ENCODE measurements around the gene GOLGA6D.
"Not testable (repeated sequence)": the region's sequence is repeated elsewhere in the genome, so short reads cannot be mapped to it uniquely, and the experiment has no call there.

GOLGA6D gene

GRCh38 chr15:75278497-75278896 lies 4.1 kb upstream of the GOLGA6D start:
- not testable (repeated sequence) for DNase-seq (ENCODE audit: low spot score)

- DNase-seq (ENCODE audit: low spot score) = not testable (repeated sequence)
These were observed 1.5 kb downstream of the GOLGA6D start for GRCh38 chr15:75284152-75284551.

DNA sequence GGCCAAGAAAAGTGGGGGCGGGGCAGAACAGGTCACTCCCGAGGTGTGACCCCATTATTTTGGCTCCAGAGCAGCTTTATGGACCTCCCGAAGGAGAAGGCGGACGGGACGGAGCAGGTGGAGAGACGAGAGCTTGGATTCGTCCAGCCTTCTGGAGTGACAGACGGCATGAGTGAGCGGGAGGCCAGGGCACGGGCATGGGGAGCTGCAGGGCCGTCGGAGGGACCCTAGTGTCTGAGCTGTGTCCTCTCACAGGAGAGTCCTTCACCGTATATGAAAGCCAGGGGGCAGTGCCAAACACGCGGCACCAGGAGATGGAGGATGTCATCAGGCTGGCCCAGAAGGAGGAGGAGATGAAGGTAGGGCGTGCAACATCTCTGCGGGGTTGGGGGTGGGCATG lies 11.0 kb downstream of the GOLGA6D start:
- DNase-seq (ENCODE audit: low spot score) = not testable (repeated sequence)

- not testable (repeated sequence) for DNase-seq (ENCODE audit: low spot score)
These were observed 16.1 kb downstream of the GOLGA6D start for GRCh38 chr15:75298541-75299310.

DNA sequence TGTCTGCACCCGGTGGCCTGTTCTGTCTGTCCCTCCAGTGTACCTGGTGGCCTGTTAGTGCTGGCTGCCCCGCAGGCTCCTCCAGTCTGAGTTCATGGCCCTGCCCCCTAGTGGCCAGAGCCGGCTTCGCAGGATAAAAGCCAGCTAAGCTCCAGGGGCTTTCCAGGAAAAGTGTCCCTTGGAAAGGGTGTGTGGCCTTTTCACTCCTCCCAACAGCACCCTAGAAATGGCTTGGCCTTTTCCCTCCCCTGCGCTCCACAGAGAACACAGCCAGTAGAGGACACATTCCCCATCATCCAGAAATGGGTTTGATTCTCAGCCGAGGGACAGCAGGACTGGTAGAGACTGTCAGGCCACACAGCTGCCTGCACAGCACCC lies 16.7 kb downstream of the GOLGA6D start:
- DNase-seq (ENCODE audit: low spot score) = not testable (repeated sequence)

DNA sequence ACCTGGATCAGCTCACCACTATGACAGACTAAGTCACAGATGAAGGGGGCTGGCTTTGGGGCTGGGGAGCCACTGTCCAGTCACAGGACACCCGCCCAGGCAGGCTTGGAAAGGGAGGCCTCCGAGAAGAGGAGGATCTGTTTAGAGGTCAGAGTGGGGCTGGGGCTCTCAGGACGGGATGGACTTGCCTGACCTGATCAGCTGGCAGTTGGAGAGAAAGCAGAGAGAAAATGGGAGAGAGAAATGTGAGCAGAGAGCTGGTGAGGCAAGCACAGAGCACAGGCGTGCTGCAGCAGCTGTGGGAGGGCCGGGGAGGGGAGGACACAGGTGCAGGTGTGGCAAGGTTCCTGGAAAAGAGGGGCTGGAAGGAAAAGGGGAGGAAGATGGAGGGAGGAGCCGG lies 17.4 kb downstream of the GOLGA6D start:
- DNase-seq (ENCODE audit: low spot score) = not testable (repeated sequence)

- DNase-seq (ENCODE audit: low spot score) = no peak
These were observed 19.7 kb downstream of the GOLGA6D start for GRCh38 chr15:75302318-75302717.

DNA sequence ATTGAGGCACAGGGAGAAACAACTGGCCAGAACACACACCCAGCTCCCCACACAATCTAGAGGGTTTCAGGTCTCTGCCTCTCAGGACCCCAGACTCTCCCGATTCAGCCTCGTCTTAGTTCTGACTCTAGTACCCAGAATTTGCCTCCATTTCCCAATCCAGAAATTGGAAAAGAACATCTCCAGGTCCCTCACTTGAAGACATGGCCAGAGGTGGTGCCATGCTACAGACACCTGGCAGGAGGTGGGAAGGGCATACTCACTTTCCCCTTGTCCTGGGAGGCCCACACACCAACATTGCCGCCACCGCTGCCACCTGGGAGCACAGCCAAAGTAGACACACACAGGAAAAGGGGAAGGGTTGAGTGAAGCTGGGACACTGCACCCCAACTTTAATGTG lies 20.1 kb downstream of the GOLGA6D start:
- DNase-seq (ENCODE audit: low spot score) = not testable (repeated sequence)

DNA sequence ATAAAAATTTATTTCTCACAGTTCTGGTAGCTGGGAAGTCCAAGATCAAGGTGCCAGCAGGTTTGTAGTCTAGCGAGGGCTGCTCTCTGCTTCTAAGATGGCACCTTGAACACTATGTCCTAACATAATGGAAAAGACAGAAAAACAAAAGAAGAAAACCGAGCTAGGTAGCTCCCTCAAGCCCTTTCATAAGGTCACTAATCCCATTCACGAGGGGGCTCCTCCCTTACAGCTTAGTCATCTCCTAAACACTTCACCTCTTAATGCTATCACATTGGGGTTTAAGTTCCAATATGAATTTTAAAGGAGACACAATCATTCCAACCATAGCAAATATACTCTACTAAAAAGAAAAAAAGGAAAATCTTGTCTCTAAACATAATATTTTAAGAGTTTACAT lies 23.6 kb downstream of the GOLGA6D start:
- DNase-seq (ENCODE audit: low spot score) = no peak

- DNase-seq (ENCODE audit: low spot score) = peak; percentile 36
These were observed 25.2 kb downstream of the GOLGA6D start for GRCh38 chr15:75307778-75308390.

- DNase-seq (ENCODE audit: low spot score) = no peak
These were observed 27.1 kb downstream of the GOLGA6D start for GRCh38 chr15:75309711-75310110.

DNA sequence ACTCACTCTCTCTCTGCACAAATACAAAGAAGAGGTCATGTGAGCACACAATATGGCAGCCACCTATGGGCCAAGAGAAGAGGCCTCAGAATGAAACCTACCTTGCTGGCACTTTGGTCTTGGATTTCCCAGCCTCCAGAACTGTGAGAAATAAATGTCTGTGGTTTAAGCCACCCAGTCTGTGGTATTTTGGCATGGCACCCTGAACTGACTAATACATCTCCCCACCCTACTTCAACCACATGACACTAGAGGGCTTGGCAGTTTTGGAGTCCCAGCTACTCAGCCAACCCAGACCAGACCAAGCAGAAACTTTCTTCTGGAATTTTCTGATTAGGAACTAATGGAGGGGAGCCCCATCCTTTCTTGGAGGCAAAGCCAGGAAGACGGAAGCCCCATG lies 29.9 kb downstream of the GOLGA6D start:
- not testable (repeated sequence) for DNase-seq (ENCODE audit: low spot score)

GRCh38 chr15:75313116-75313845 lies 30.6 kb downstream of the GOLGA6D start:
- DNase-seq (ENCODE audit: low spot score) = no peak

DNA sequence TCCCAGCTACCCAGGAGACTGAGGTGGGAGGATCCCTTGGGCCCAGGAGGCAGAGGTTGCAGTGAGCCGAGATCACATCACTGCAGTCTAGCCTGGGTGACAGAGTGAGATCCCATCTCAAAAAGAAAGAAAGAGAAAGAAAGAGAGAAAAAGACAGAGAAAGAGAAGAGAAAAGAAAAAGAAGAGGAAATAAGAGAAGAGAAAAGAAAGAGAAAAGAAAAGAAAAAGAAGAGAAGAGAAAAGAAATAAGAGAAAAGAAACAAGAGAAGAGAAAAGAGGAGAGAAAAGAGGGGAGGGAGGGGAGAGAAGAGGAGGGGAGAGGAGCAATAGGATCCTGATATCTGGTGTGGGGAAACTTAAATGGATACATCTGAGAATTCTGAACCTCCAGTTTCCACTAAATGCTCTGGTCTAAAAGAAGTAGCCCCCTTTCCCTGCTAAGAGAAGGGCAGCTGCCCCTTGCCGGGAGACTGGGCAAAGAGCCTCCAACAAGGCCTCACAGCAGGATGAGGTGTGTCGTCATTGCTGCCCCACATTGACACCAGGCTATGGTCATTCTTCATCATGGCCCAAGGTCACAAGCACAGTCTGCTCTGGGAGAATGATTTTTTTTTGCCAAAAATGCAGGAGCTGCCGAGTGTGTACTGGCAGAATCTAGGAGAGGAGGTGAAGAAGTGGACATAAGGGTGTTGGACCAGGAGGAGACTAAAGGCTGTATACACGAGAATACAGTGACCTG lies 32.1 kb downstream of the GOLGA6D start:
- DNase-seq (ENCODE audit: low spot score) = no peak

DNA sequence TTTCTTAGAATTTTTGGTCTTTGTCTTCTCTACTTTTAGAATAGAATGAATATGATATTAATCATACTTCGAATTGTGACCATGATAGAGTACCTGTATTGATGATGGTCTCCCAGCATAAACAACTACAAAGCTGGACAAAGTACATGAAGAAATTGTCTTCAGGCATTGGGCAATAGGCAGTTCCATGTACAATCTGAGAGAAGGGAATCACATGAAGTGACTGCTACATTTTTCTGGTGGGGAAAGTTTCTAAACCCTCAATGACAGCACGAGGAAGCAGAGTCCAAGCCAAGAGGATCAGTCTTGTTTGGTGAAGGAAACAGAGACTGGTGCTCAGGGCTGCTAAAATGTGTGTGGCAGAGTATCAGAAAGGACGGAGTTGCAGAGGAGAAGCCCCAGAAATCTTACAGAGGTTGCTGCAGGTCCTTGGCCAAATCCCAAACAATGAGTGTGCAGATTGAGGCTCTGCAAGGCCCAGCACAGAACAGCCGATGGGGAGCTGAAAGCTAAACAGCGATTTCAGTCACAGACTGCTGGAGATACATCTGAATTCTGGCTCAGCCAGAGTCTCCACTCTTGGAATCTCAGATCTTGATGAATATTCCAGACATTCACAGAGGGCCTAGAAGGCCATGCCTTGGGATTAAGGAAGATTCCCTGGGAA lies 36.7 kb downstream of the GOLGA6D start:
- DNase-seq (ENCODE audit: low spot score) = not testable (repeated sequence)

GRCh38 chr15:75321711-75322110 lies 39.1 kb downstream of the GOLGA6D start:
- no peak for DNase-seq (ENCODE audit: low spot score)

DNA sequence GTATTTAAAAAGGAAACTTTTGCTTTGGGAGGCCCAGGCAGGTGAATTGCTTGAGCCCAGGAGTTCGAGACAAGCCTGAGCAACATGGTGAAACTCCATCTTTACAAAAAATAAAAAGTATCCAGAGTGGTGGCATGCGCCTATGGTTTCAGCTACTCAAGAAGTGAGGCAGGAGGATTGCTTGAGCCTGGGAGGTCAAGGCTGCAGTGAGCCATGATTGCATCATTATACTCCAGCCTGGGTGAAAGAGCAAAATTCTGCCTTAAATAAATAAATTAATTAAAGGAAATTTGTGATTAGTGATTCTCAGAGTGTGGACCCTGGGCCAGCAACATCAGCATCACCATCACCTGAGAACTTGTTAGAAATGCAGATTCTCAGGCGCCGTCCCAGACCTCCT lies 43.3 kb downstream of the GOLGA6D start:
- no peak for DNase-seq (ENCODE audit: low spot score)

GRCh38 chr15:75327005-75327404 lies 44.4 kb downstream of the GOLGA6D start:
- DNase-seq (ENCODE audit: low spot score) = no peak

- DNase-seq (ENCODE audit: low spot score) = no peak
These were observed 44.9 kb downstream of the GOLGA6D start for GRCh38 chr15:75327491-75327890.

- DNase-seq (ENCODE audit: low spot score) = no peak
These were observed 46.1 kb downstream of the GOLGA6D start for GRCh38 chr15:75328493-75329314.

Measured in SK-N-DZ (cell line).